ENCODE data around the gene MGME1.
"Not testable (repeated sequence)": the region's sequence is repeated elsewhere in the genome, so short reads cannot be mapped to it uniquely, and the experiment has no call there.

MGME1 gene

DNA sequence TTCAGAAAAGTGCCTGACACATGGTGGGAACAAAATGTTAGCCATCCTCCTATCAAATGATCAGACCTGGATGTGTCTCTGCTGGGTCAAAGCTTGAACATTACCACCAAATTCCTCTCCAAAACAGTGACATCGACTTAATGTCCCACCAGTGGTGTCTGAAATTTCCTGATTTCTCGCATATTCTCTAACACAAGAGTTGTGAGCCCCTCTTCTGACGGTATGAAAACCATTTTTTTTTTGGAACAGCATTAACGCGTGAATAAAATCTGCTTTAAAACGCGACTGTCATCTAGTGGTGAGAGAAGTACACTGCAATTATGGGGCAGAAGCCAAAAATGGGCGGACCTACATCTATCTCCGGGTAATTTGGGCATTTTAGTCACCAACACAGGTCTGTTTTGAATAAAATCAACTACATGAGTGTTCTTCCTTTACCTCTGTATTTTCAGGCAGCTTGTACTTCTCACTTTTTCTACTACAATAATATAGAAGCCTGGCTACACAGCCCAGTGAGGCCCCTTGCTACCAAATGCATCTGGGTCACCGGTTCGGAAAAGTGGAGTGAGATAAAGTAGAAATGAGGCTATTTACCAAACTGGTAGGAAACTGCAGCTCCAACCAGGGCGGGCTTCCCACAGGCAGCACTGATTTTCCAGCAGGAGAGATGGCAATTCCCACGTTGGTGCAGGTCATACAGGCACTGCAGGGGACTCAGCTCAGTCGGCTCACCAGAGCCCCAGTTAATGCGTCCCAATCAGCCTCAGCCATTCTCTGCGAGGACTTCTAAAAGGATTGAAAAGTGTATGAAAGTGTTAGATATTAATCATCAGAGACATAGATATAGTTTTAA lies 27.4 kb downstream of the MGME1 start:
- peak; percentile 81 for DNase-seq

DNA sequence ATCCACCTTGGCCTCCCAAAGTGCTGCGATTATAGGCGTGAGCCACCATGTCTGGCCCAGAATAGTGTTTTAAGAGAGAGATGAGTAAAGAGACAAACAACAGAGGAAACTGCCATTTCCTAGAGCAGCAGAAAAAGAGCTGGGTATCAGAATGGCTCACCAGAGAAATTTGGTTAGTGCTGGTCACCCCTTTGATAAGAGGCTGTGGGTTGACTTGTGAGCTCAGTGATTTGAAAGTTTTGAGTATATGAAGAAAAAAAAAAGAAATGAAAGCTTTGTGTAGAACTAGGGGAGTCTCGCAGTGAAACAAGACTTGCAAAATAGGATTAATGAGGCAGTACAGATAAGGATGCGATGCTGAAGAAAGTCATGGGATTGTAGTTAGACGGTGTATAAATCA lies 29.6 kb downstream of the MGME1 start:
- no peak for DNase-seq

DNA sequence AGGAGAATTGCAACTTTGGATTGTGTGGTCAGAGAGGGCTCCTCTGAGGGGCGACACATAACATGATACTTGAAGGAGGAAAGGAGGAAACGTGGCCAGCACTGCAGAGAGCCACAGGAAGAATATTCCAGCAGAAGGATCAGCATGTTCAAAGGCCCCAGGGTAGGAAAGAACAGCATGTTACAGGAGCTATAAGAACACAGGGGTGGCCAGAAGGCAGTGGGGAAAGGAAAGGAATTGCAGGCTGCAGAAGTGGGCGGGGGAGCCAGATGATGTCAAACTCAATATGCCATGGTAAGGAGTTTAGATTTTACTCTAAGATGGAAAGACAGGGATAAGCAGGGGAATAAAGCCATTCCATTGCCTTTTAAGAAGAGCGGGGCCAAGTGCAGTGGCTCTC lies 30.7 kb downstream of the MGME1 start:
- DNase-seq: no peak

DNA sequence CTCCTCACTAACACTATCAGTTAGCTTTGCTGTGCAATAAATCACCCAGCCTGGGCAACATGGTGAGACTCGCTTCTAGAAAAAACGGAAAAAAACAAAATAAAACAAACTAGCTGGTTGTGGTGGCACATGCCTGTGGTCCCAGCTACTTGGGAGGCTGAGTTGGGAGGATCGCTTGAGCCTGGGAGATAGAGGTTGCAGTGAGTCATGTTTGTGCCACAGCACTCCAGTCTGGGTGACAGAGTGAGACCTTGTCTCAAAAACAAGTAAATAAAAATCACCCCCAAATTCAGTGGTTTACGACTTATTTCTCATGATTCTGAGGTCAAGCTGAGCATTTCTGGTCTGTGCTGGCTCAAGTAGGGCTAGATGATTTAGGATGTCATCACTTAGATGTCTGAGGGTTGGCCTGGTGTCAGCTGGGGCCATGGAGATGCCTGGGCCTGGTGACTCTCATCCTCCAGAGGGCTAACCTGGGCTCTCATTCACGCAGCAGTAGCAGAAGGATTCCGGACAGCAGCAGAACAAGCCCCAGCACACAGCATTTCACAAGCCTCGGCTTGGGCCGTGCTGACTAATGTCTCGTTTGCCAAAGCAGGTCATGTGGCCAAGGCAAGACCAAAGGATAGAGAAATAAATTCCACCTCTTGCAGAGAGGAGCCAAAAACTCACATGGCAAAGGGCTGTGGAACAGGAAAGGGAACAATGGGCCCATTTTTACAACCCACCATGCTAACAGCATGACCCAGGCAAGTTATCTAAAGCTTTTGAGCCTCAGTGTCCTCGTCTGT lies 32.5 kb downstream of the MGME1 start:
- DNase-seq: no peak

DNA sequence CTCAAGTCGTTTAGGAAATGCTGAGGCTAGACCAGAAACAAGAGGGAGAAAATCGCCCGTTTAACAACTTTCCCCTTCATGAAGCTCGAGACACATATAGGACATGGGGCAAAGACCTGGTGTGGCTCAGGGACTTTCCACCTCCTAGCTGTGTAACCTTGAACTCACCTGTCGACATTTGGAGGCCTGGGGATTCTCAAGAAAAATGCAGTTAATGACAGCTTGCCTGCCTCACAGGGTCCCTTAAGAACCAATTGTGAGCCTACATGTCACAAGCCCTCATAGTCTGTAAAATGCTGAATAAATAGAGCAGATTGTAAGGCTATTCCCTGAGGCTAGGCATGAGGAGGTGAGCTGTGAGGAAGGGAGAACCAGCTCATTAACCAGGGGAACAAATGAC lies 35.1 kb downstream of the MGME1 start:
- no peak for DNase-seq

DNA sequence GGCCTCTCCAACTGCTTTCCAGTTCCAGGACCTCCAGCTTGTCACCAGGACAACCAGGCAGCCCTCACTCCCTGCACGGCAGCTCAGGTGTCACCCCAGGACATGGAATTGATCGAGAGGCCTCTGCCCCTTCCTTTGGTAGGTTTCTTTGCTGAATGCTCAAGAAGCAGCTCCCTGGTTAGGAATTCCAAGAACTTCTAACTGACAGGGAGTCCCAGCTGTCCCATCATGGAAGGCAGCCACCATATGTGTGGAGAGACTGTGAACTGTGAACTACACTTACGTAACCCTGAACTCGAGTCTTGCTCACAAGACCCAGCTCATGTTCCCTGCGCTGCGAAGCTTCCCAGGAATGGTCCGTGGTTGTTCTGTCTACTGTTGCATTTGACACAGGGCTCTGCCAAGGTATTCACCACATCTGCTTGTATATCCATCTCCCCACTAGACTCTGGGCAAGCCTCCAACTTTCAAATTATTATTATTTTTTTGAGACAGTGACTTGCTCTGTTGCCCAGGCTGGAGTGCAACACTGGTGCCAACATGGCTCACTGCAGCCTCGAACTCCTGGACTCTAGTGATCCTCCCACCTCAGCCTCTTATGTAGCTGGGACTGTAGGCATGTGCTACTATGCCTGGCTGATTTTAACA lies 35.7 kb downstream of the MGME1 start:
- DNase-seq: no peak

DNA sequence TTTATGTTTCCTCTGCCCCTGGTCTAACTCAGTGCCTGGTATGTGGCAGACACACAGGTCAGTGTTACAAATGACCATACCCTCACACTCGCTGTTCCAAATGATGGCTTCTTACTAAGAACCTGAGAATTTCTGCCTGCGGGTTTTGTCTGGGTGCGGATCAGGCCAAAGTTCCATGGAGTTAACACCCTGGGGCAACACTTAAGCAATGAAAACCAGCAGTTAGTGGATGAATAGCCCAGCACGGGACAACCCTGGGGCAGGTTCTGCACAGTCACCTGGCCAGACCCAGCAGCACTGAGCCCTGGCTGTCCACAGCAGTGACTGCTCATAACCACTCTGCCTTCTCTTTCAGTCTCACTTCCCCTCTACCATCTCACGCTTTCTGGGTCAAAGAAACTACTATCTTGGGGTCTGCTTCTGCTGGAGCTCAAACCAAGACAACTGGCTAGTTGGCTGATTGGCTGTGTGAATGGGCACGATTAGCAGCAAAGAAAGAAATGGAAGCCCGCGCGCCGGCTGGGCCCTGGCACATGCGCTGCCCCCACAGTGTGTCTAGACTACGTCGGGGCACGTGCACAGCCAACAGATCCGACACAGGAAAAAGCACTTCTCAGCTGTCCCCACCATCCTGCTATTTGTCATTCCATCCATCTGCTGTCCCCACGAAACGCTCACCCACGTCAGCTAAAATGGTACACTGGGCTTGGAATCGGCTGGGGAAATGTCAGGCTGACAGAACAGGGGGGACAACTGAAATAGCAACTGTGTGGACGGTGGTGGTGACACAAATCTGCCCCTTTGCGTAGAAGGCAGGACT lies 36.6 kb downstream of the MGME1 start:
- DNase-seq: no peak

DNA sequence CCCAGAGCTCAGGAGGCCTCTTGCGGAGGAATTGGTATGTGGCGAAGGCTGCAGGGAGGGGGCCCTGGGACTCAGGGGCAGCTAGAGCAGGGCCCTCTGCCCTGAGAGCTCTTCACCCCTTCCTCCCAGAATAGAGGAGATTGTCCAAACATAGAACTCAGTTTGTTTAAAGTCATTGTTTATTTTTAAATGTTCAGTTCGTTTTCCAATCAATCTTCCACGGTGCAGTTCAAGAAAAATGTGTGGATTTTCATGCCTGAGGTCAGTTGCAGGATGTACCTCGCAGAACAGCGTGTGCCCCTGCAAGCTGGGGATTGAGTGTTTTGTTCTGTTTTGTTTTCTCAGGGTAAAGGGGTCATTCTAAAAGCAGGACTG lies 37.2 kb downstream of the MGME1 start:
- no peak for DNase-seq

DNA sequence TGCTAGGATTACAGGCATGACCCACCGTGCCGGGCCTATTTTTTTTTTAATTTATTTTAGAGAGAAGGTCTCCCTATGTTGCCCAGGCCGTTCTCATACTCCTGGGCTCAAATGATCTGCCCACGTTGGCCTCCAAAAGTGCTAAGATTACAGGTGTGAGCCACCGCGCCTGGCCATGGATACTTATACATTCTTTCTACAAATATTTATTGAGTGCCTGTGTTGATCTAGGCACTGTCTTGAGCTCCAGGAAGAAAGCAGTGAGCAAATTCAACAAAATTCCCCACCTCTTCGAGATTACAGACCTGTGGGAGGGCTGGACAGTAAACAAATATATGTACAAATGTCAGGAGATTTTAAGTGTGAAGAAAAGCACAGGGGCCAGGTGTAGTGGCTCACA lies 37.9 kb downstream of the MGME1 start:
- no peak for DNase-seq

DNA sequence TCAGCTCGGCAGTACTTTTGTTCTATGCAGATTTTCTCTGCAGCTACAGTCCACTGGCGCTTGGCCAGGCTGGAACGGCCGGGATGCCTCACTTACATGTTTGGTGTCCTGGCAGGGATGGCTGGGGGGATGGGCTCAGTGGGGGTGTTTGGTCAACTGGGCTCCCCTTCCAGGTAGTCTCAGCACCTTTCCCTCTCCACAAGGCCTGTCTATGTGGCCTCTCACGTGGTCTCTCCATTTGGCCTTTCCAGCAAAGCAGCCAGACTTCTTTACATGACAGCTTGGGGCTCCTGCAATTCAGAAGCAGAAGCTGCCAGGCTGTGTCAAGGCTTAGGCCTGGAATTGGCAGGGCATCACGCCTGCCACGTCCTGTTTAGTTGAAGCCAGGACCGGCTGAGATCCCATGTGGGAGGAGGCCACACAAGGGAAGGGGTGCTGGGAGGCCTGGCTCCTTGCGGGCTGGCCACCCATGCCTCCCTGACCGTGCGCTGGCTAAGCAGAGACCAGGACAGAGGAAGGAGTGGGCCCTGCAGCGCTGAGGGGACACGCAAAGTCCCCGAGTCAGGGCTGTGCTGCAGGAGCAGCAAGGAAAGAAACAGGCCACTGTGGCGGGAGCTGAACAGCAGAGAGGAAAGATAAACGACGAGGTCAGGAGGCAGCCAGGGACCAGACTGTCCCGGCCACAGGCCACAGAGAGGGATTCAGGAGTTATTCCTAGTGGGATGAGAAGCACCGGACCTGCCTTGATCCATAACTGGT lies 38.9 kb downstream of the MGME1 start:
- DNase-seq: no peak

DNA sequence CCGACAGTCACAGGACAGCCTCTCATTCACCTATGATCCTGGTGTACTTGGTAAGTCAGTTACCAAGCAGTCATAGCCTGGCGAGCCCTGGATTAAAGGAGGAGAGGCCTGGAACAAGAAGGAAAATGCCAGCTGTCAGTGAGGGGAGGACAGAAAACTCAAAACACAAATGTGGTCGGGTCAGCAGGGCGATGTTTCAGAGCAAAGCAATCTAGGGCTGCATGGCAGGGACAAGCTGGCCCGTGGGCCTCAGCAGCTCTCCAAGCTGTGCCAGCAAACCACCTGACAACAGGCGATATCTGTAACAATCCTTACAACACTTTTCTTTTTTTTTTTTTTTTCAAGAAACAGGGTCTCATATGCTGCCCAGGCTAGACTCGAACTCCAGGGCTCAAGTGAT lies 40.3 kb downstream of the MGME1 start:
- no peak for DNase-seq

DNA sequence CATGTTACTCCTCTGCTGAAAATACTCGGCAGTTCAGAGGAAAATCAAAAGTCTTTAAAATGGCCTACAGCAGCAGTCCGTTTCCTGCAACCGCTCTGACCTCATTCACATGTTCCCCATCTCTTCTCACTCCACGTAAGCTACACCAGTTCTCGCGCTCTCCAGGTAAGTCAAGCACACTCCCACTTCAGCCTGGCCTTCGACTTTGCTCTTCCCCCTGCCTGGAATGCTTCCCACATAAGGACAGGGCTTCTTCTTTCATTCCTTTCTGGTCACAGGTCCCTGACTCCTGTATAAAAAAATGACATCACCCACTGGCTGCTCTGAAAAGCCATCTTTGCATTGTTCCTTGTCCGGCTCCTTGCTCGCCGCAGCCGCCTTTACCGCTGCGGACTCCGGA lies 42.7 kb downstream of the MGME1 start:
- no peak for DNase-seq

DNA sequence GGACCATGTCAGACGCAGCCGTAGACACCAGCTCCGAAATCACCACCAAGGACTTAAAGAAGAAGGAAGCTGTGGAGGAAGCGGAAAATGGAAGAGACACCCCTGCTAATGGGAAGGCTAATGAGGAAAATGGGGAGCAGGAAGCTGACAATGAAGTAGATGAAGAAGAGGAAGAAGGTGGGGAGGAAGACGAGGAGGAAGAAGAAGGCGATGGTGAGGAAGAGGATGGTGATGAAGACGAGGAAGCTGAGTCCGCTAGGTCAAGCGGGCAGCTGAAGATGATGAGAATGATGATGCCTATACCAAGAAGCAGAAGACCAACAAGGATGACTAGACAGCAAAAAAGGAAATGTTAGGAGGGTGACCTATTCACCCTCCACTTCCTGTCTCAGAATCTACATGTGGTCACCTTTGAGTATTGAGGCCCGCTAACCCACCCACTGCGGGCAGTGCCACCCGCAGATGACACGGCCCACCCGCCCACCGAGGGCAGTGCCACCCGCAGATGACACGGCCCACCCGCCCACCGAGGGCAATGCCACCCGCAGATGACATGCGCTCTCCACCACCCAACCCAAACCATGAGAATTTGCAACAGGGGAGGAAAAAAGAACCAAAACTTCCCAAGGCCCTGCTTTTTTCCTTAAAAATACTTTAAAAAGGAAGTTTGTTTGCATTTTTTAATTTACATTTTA lies 43.3 kb downstream of the MGME1 start:
- no peak for DNase-seq

DNA sequence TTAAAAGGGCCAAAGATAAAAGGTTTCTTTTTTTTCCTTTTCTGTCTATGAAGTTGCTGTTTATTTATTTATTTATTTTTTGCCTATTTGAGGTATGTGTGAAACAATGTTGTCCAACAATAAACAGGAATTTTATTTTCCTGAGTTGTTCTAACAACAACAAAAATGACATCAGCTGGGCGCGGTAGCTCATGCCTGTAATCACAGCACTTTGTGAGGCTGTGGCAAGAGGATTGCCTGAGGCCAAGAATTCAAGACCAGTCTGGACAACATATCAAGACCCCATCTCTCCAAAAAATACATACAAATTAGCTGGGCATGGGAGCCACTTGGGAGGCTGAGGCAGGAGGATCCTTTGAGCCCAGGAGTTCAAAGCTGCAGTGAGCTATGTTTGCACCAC lies 44.1 kb downstream of the MGME1 start:
- DNase-seq: no peak

DNA sequence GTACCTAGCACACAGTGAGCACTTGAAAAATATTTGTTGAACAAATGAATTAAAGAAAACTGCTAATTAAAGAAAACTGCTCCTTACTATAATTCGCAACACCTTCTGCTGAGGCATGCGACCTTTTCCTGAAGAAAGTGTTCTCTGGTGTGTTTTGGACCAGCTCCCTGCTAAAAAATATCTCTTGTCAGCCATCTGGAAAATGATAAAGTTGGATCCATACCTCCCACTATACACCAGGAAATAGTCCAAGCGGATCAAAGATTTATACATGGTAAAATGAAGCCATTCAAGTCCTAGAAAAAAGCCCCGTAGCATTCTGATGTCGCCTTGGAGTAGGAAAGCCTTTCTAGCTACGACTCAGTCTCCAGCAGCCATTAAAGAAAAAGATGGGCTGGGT lies 45.6 kb downstream of the MGME1 start:
- DNase-seq: no peak

DNA sequence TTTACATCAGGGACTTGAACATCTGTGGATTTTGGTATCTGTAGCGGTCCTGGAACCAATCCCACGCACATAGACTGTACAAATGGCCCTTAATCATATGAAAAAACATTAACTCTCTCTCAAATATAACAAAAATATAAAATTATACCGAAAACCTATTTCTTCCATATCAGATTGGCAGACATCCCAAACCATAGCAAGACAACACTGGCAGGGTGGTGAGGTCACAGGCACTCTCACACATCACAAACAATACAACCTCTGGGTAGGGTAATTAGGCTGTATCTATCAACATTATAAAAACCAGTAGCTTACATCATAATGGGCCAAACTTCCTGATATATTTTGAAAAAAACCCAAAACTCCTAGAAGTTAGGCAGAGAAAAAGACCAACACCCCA lies 48.0 kb downstream of the MGME1 start:
- DNase-seq: no peak

DNA sequence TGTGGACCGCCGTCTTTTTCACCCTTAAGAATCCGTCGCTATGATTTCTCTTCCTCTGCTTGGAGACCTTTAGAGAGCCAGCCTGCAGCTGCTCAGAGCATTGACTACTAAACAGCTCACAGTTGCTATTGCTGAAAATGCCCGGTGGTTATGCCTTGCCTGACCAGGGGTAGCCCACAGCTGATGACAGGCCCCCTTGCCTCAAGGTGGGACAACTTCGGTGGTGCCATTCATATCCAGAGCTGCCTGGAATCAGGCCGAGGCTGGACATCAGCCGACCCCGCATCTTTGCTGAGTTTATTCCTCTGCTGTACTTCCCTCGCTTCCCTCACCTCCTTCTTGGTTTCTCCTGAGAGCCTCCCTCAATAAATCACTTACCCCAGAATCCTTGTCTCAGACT lies 49.3 kb downstream of the MGME1 start:
- DNase-seq: no peak

DNA sequence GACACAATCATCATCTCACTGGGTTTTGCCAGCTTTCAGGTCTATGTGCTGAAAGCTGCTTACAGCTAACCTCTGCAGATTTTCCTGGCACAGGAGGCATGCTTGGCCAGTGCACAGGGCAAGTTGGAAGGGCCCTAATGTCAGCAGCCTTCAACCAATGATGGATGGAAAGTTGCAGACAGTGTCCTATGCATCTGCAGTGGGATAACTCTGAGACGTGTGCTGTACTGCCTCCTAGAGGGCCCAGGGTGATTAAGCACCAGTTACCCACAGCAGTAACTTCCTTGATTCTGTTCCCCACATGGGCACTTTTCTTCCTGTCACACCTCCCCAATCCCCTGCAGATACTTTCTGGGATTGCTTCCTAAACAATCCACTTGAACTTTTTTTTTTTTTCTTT lies 50.2 kb downstream of the MGME1 start:
- peak; percentile 58 for DNase-seq

DNA sequence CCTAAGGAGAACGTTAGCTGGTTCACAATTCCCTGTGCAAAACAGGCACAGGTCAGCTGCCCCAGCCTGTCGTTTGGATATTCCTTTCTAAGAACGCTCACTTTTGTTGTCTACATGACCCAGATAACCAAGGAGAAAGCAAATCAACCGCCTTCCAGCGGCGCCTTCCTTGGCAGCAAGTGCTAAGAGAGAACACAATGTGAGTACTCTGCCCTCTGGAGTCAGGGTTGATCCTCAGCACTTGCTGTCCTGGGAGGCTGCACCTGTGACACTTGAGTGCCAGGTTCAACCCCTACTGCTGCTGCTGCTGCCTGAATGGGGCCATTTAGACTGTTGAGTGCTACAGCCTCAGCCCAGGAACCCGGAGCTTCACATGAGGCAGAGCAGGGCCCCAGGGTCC lies 52.1 kb downstream of the MGME1 start:
- DNase-seq: peak; percentile 4

DNA sequence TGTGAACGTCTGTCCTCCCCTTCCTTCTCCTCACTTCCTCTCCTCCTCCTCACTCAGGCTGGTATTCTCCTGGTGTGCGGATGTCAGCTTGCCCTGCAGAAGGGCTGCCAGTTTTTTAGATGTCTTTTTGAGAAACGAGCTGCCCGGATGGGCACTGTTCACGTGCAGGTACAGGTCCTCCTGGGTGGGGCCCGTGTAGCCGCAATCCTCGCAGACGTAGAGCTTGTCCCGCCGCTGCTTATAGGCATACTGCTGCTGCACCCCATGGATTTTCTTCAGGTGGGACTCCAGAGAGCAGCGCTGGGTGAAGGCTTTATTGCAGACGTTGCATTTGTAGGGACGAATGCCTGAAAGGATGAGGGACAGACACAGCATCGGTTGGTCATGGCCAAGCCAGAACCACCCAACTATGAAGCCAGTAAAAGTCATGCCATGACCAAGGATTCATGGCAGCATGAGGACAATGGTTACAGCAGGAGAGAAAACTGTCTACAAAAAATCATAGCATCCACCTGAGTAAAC lies 55.8 kb downstream of the MGME1 start:
- no peak for DNase-seq

DNA sequence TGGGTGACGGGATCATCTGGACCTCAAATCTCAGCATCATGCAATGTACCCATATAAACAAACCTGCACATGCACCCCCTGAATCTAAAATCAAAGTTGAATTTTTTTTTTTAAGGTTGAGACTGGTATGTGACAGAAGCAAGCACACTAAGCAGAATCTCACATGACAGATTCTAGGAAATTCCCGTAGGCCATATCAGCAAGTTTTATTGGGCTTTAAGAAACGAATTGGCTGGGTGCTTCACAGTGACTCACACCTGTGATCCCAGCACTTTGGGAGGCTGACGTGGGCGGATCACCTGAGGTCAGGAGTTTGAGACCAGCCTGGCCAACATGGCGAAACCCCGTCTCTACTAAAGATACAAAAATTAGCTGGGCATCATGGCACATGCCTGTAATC lies 58.2 kb downstream of the MGME1 start:
- DNase-seq: not testable (repeated sequence)
